CD4-positive, alpha-beta T cell treated with Interleukin-17A for 1 hour (primary cell): ENCODE results near the gene GNAZ.
"Not testable (repeated sequence)": the region's sequence is repeated elsewhere in the genome, so short reads cannot be mapped to it uniquely, and the experiment has no call there.

Experiments
- DNase-seq: peaks from one replicate; pipeline ENCODE4 v3.0.0-alpha.2; 2020

The GNAZ gene

GRCh38 chr22:23045461-23045860, 24.9 kb upstream of the GNAZ start:
- no peak for DNase-seq

- DNase-seq, result no peak
Measured at GRCh38 chr22:23047265-23047664, 23.1 kb upstream of the GNAZ start.

DNA sequence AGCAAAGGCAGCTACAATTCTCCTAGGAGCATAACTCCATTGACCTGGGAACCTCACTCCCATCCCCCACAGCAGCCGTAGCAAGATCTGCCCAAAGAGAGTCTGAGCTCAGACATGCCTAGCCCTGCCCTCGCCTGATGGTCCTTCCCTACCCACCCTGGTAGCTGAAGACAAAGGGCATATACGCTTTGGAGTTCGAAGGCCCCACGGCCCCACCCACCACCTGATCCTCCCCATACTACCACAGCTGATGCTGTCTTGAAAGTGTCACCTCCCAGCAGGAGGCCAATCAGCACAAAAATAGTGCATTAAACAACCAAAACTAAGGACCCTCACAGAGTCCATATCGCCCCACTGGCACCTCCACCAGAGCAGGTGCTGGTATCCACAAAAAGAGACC, 22.6 kb upstream of the GNAZ start:
- no peak for DNase-seq

DNA sequence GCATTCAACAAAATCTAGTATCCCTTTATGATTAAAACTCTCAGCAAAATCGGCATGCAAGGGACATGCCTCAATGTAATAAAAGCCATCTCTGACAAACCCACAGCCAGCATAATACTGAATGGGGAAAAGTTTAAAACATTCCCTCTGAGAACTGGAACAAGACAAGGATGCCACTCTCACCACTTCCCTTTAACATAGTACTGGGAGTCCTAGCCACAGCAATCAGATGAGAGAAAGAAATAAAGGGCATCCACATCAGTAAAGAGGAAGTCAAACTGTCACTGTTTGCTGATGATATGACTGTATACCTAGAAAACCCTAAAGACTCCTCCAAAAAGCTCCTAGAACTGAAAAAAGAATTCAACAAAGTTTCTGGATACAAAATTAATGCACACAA, 19.8 kb upstream of the GNAZ start:
- DNase-seq, result not testable (repeated sequence)

DNA sequence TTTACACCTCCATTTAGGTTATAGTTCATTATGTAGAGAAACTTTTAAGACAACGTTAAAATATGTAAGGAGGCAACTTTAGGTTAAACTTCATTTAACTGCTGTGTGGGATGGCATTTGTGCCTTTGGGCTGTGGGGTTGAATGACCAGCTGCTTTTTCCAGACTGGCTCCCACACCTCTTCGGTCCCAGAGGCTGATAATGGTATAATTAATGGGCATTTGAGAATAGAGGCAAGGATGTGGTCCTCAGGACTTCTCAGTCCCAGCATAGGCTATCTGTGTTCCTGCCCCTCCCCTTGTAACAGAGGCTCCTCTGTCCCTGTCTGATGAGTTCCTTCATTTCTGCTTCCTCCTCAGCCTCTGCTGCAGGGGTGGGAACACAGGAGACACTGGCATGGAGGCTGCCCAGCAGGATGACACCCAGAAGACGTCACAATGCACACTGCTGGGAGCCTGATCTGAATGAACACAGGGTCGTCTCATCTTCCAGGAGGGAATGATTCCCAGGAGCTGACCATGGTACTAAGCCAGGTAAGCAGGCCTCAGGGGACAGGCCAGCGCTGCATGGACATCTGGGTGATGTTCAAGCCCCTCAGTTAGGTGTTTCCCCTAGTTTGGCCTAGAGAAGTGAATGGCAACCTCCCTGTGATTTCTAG, 17.1 kb upstream of the GNAZ start:
- no peak for DNase-seq

- no peak for DNase-seq
Measured at GRCh38 chr22:23053912-23054530, 16.3 kb upstream of the GNAZ start.

DNA sequence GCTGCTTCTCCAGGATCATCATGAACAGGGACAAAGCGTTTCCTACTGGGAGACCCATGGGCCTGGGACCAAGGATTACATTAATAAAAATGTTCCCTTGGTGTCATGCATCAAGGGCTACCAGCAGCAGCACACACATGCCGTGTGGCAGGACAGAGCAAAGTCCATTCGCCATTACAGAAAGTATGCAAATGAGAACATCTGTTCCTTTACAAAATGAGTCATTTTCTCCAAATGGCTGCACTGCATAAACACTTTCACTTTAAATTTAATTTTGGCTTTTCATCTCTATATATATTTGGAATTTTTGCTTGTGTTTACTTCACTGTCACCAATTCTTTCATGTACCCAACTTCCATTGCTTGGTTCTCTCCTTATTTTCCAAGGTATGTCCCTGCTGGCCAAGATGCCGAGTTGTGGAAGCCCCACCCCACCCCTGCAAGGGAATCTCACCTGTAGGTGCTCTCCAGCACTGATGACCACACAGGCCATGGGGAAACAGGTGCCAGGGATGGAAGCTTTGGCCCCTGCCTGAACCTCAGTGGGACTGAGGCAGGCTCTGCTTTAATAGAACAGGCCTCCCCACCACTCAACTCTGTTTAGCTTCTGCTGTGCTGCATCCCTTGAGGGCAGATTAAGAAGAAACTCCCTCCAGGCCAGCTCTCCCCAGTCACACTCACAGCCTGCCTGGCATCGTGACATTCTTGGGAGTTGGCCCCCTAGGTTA, 15.6 kb upstream of the GNAZ start:
- DNase-seq, result no peak

DNA sequence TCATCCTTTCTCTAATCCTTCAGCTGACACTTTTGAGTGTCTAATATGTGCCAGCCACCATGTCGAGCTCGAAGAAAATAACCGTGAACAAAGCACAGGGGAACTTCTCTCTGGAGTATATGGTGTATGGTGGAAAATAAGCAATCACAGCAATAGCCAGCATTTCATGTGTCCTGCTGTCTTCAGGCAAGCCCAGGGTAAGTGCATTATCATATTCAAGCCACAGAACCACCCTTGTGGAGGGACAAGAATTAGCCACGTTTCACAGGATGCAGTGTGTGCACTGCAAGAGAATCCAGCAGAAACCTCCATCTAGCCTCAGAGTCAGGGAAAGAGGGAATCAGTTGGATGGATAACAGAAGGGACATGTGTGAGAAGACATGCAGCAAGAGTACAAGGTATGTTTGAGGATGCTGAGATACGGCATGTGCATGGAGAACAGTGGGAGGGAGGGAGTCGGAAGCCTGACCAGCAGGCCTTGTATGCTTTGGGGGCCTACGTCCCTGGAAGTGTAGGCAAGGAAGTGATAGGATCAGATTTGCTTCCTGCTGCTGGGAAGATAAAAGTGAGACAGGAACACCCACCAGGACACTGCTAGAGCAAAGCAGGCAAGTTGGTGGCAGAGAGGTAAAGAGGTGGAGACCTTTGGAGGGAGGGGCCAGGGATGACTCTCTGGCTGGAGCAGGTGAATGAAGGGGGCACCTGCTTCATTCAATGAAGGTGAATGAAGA, 14.7 kb upstream of the GNAZ start:
- no peak for DNase-seq

- DNase-seq, result no peak
Measured at GRCh38 chr22:23057331-23057730, 13.0 kb upstream of the GNAZ start.

- DNase-seq, result no peak
Measured at GRCh38 chr22:23058063-23058462, 12.3 kb upstream of the GNAZ start.

DNA sequence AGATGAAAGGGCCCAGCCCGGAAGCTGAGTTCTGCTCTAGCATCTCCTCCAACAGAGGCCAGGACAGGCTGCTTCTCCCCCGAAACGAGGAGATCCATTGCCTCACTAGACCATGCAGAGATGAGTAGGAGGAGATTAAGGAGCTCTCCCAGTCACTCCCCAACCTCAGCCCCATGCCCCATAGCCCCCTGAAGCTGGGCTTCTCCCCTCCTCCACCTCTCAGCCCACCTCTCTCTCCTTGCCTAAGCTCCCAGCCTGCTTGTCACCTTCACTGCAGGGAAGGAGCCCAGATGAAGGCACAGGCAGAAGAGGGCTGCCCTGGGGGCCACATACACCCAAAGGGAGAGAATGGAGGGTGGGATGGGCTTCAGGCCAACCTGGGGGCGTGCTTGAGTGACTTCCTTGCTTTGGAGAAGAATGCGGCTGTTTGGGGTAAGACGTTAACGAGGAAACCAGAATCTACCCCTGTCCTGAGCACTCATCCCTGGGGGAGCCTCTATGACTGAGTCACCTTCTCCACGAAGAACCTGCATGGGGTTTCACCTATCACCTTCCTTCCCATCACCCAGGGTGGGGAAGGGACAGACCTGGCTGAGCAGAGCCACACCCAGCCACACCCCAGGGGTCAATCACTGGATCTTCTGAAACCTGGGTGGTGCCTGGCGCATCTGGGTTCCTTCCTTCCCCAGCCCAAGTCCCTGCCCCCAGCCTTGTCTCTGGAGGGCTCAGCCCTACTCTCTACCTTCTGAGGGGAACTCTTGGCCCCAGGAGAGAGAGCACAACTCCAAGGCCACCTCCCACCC, 11.6 kb upstream of the GNAZ start:
- DNase-seq, result no peak

GRCh38 chr22:23059284-23059948, 10.9 kb upstream of the GNAZ start:
- no peak for DNase-seq

DNA sequence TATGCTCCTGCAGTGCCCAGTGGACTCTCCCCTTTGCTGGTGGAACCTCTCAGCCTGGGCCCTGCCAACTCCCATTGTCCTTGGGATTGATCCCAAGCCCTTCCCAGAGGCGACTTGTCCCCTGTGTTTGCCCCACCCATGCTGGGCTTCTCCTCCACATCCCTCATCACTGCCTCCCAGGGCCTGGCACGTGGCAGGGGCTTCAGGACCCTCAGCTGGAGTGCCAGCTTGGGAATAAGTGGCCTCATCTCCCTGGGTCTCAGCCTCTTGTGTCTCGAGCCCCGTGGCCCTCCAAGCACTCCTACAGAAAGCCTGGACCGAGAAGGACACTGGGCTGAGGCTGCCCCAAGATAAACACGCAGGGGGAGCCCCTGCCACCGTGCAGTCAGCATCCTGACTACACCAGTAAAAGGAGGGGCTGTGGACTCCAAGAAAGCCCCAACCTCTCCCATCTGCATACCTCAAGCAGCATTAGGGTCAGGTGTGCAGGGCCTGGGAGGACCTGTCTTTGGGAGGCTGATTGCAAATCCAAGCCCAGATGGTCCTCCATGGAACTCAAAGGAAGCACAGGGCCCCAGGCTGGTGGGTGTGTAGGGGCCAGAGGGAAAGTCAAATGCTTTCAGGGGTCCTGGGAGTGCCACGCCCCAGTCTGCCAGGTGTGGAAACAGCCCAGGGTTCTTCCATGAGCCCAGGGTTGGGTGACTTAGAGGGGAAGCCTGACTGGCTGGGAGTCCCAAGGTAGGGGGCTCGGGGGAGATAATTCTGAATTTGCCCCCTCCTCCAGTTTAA, 9.5 kb upstream of the GNAZ start:
- DNase-seq, result no peak

DNA sequence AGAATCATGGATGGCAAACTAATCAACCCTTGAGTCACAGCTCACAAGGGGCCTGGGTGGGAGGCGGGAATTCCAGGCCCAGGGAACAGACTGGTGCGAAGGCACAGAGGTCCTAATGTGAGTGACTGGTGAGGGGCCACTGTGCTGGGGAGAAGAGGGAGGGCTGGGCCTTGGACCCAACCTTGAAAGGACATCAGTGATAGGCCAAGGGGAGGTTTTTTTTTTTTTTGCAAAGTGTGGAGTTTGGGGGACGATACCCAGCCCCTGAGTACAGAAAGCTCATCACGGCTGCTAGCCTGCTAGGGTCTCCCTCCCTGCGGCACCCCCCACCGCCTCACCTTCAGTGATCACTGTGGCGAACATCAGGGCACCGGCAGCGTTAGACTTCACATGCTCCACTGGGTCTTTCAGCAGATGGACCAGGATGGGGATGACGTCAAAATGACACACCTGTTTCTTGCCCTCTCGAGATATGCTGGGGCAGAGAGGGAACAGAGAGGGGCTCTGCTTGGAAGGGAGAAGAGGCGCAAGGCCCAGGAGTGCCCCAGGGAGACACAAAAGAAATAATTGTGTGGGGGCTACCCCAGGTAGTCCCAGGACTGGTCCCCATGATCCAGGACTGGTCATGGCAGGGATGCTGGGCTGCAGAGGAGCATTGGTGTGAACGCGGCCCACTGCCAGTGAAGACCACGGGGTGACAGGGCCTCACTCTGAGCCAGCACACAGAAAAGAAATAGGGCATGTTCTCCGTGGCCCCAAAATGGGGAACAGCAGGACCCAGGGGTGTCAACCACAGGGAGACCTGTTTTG, 8.6 kb upstream of the GNAZ start:
- DNase-seq, result no peak

- no peak for DNase-seq
Measured at GRCh38 chr22:23062616-23063538, 7.4 kb upstream of the GNAZ start.

DNA sequence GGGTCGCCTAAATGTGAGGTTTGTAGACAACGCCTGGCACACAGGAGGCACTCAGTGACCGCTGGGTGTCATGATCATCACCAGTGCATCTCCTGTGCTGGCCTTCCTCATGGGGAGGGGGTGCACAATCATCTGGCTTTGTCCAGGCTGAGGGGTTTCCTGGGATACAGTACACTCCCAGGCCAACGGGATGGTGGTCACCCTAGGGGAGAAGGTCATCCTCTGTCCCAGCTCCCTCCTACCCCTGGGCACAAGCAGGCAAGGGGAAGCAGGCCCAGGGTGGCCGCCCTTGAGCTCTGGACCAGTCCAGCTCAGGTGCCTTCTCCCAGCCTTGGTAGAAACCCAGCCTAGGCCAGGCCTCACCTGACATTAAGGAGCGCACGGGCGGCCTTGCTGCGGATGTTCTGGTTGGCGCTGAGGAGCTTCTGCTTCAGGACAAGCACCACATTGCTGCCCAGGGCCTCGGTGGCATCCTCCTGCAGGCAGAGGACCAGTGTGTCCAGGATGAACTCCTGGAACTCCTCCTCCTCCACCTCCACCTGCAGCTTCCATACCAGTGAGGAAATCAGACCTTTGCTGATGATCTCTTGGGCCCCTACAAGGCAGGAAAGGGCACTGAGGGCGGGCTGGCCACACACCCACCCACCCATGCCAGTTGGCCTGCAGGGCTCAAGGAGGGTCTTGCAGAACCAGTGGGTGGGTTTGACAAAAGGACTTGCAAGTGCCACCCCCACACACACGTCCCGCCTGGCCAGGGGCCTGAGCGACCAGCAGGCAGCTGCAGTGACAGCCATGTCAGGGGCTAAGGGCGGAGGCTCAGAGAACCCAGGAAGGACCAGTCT, 6.6 kb upstream of the GNAZ start:
- DNase-seq, result no peak

DNA sequence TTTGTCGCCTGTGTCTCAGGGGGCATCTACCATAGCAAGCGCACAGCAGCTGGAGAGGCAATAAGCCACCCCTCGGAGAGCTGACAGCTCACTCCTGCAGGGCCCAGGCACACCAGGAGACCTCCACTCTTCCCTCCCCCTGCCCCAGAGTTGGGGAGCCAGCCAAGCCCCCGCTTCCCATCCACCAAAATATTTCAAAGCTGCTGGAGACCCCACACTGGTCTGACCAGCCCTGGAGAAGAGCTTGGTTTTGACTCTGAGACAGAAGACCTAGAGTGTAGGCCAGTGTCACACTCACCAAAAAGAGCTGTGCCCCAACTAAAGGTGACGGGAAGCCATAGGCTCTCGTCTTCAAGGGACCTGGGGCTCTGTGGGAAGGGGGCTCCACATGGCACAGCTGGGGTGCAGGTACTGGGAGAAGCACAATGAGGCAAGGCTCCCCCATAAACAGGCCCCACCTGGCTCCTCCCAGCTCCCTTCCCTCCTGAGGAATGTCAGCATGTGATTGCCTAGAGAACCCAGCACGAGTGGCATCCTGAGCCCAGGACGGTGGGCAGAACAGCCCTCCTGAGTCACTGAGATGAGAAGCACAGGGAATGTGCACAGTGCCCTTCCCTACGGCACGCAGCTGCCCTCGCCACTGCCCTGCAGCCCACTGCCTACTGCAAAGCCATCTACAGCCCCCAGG, 5.8 kb upstream of the GNAZ start:
- no peak for DNase-seq

DNA sequence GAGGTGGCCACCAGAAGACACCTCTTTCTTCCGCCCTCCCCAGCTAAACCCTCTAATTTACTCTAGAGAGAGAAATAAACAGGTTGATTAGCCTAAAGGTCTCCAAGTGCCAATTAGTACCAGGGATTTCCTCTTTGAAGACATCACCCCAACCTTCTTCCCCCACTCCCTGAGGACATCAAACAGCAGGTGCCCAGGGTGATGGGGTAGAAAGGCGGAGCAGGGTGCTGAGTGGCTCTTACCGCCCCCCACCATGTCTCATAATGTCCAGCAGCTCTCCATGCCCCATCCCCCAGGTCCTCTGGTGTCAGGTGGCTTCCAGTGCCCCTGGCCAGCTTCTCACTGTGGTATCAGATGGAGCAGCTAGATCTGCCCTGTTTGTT, 5.3 kb upstream of the GNAZ start:
- no peak for DNase-seq
